B cell (primary cell): ENCODE measurements around the gene ZNF608.

ENCODE experiments used
- EZH2 ChIP-seq: IDR thresholded peaks from 2 replicates; pipeline ENCODE4 v1.6.1; 2012; ENCODE audit warnings: borderline replicate concordance, low read depth, mild to moderate bottlenecking, moderate library complexity, low read length; ENCODE audit not compliant: insufficient read depth, poor library complexity, severe bottlenecking
- TF ChIP-seq, protein P1 (sequence below): fragments of 200-600 bp; IDR thresholded peaks from one replicate; pipeline ENCODE4 v1.8.0; 2022; ENCODE audit warnings: antibody characterized with exemption, mild to moderate bottlenecking

DNA sequence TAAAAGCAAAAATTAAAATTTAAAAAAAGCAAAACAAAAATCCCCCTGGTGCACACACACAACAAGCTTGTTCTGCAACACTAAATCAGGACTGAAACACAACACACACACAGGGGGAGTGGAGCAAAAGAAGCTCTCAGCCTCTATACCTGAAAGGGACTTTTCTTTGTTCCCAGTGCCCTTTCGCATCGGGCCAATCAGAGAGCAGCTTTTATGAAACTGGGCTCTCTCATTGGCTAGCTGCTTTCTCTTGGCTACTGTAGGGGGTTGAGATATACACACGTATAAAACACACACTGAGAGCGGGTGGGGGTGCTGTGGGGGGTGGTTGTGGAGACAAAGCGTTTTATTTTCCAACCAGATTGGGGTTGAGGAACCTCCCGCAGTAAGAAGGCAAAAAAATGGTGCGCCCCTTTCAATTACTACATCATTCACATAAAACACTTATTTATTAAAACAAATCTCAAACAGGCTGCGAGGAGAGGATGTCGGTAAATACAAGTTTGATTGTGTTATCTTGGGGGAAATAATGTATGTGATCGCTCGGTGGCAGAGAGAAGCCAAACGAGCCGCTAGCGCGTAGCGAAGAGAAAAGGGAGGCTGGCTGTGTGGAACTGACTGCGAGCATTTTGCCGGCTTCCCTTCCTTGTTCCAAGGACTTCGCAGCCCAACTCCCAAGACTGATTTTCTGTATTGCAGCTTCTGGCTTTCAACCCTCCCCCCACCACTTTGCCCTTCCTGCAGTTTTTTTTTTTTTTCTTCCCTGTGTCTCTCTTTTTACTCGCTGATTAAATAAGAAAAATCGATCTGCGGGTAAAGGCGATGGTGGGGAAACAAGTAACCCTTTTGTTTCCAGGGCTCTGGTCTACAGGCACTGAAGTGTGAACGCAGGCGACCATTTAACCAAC is 2.5 kb upstream of the ZNF608 start:
- TF ChIP-seq, protein P1, sequence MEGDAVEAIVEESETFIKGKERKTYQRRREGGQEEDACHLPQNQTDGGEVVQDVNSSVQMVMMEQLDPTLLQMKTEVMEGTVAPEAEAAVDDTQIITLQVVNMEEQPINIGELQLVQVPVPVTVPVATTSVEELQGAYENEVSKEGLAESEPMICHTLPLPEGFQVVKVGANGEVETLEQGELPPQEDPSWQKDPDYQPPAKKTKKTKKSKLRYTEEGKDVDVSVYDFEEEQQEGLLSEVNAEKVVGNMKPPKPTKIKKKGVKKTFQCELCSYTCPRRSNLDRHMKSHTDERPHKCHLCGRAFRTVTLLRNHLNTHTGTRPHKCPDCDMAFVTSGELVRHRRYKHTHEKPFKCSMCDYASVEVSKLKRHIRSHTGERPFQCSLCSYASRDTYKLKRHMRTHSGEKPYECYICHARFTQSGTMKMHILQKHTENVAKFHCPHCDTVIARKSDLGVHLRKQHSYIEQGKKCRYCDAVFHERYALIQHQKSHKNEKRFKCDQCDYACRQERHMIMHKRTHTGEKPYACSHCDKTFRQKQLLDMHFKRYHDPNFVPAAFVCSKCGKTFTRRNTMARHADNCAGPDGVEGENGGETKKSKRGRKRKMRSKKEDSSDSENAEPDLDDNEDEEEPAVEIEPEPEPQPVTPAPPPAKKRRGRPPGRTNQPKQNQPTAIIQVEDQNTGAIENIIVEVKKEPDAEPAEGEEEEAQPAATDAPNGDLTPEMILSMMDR: no peak
- no peak for TF ChIP-seq EZH2
